Endothelial cell of umbilical vein (primary cell): ENCODE results near the gene STX12.

ENCODE experiments used
- CTCF ChIP-seq, 2 donors: IDR thresholded peaks; 1 replicate in 1 of 2; 2 replicates in 1 of 2; pipeline ENCODE4 v1.5.1; 2011; ENCODE audit warnings: low read length in 2 of 2, mild to moderate bottlenecking in 2 of 2, moderate library complexity in 2 of 2, control low read depth in 1 of 2, inconsistent platforms in 1 of 2, low read depth in 1 of 2; ENCODE audit not compliant: insufficient read depth in 1 of 2; ENCODE audit errors: extremely low read depth in 1 of 2
- EZH2 ChIP-seq: IDR thresholded peaks from 2 replicates; pipeline ENCODE4 v1.6.1; 2012; ENCODE audit warnings: borderline replicate concordance, low read depth, mild to moderate bottlenecking, moderate library complexity, low read length, inconsistent platforms; ENCODE audit not compliant: severe bottlenecking
- FOS ChIP-seq: IDR thresholded peaks from 2 replicates; pipeline ENCODE4 v1.6.1; 2011; ENCODE audit warnings: mild to moderate bottlenecking, low read length, moderate library complexity, borderline replicate concordance; ENCODE audit not compliant: insufficient read depth
- MAX ChIP-seq: IDR thresholded peaks from 2 replicates; pipeline ENCODE4 v1.6.1; 2011; ENCODE audit not compliant: insufficient read depth, insufficient read length
- POLR2A ChIP-seq: IDR thresholded peaks from 2 replicates; pipeline ENCODE4 v1.6.1; 2012; ENCODE audit warnings: low read depth, mild to moderate bottlenecking, control low read depth, low read length
- POLR2AphosphoS5 ChIP-seq: IDR thresholded peaks from 2 replicates; pipeline ENCODE4 v1.6.1; 2012; ENCODE audit warnings: low read depth, mild to moderate bottlenecking, control low read depth, low read length, moderate library complexity; ENCODE audit not compliant: insufficient read depth

GRCh38 chr1:27759236-27759635 lies 13.8 kb upstream of the STX12 start:
- TF ChIP-seq CTCF (IDR thresholded peaks at IDR 0.05; ENCODE audit: extremely low read depth in 1 of 2, insufficient read depth in 1 of 2, low read depth in 1 of 2, low read length in 2 of 2) (no peak), MAX (no peak), EZH2 (no peak), POLR2A (no peak), POLR2AphosphoS5 (no peak), FOS (no peak)
